ENCODE results near the gene ANKLE1. TPM values are rescaled to one million over a fixed set of nuclear protein-coding genes. Genes with fewer than 3 reads are reported as not detected.

ANKLE1 gene
- total and polyA plus RNA-seq, 9 donors, result 0.44 to 1.5 (median 1.0) TPM

- WGBS (ENCODE audit: insufficient coverage), result 18% methylated on average over 55 of the region's 64 CpGs
- peaks cover 33% of the 10 kb centered on the region for H3K36me3 ChIP-seq (ENCODE audit: control insufficient read depth, insufficient read depth, low read length)
- peak overlapping the region; percentile 8 for H3K4me3 ChIP-seq (ENCODE audit: low read length)
- H3K27ac ChIP-seq (ENCODE audit: low read length), result no peak overlapping the region
- H3K27me3 ChIP-seq (ENCODE audit: control insufficient read depth, insufficient read depth, low read length), result peaks cover 27% of the 10 kb centered on the region
- no peaks in the 10 kb centered on the region for H3K9me3 ChIP-seq (replicated peaks; ENCODE audit: control insufficient read depth, low read depth, low read length)
- DNase-seq, result peak; percentile 82
- peaks cover 13% of the 10 kb centered on the region for H3K4me1 ChIP-seq (ENCODE audit: control insufficient read depth, insufficient read depth, low read length)
Measured at GRCh38 chr19:17327654-17328516, 46.2 kb downstream of the ANKLE1 start.

DNA sequence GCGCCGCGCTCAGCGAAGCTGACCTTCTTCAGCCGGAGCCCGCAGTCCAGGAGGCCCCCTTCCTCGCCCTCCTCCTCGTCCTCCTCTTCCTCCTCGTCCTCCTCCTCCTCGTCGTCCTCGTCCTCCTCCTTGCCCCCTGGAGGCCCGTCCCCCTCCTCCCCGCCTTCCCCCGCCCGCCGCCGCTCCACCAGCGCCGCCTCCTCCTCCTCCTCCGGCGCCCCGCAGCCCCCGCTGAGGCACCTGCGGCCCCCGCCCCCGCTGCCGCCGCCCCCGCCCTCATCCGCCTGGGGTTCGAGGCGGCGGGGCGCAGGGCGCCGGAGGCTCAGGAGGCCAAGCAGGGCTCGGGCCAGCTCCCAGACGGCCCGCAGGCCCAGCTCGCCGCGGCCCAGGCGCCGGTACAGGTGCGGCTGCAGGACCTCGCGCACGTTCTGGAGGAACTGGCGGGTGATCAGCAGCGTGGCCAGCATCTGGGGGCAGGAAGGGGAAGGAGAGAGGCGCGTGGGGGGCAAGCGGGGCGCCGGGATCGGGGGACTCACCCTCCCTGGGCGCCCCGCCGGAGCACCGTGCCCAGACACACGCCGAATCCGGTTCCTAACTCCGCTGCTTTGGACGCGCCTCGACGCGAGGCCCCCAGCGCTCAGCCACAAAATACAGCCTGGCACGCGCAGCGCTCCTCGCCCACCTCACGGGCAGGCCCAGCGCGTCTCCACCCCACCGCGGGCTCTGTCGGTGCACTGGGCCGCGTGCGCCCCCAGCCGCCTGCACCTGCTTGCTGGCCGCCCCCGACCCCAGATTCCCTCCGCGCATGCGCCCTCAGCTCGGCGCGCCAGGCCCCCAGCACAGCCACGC is 47.0 kb downstream of the ANKLE1 start:
- Histone ChIP-seq H3K36me3 (ENCODE audit: control insufficient read depth, insufficient read depth, low read length) (peaks cover 36% of the 10 kb centered on the region), H3K27ac (ENCODE audit: low read length) (no peak overlapping the region), H3K9me3 (replicated peaks; ENCODE audit: control insufficient read depth, low read depth, low read length) (no peaks in the 10 kb centered on the region), H3K4me3 (ENCODE audit: low read length) (peak overlapping the region; percentile 8), H3K4me1 (ENCODE audit: control insufficient read depth, insufficient read depth, low read length) (peaks cover 15% of the 10 kb centered on the region), H3K27me3 (ENCODE audit: control insufficient read depth, insufficient read depth, low read length) (peaks cover 27% of the 10 kb centered on the region)
- no peak for DNase-seq
- WGBS (ENCODE audit: insufficient coverage), result 11% methylated on average over 81 of the region's 94 CpGs

DNA sequence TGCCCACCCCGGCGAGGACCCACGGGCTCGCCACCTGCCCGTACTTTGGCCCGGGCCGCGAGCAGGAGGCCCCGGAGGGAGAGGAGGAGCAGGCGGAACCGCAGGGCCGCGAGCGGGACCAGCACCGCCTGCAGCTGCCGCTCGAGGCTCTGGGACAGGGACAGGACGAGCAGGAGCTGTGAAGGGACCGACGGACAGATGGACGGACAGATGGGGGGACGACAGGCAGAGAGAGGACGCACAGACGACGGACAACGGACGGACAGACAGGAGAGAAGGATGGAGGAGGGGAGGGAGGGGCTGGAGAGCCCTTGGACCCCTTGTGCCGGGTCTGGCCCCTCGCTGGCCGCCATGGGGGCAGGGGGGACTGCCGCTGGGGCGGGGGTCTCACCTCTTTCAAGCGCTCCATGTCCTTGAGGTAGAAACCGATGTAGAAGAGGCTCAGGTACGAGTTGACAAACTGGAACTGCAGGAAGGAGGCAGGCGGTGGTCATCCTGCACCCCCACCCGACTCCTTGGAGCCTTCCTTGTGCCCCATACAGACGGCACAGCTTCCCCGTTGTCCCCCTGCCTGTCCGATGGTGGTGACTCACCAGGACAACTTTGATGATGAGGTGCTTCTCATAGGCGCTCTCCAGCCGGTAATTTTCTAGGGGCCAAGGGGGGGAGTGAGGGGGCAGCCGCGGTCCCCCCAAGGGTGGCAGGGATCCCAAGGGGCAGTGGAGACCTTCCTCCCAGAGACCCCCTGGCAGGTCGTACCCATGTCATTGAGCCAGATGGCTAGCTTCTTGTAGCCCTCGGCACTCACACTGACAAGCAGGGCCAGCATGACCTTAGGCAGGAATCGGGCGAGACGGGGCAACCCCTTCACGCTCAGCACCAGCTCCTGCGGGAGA is 47.9 kb downstream of the ANKLE1 start:
- no peaks in the 10 kb centered on the region for H3K9me3 ChIP-seq (replicated peaks; ENCODE audit: control insufficient read depth, low read depth, low read length)
- 54% methylated on average over 39 of the region's 51 CpGs for WGBS (ENCODE audit: insufficient coverage)
- DNase-seq, result no peak
- H3K36me3 ChIP-seq (ENCODE audit: control insufficient read depth, insufficient read depth, low read length), result peaks cover 33% of the 10 kb centered on the region
- H3K27ac ChIP-seq (ENCODE audit: low read length), result no peak overlapping the region
- peaks cover 27% of the 10 kb centered on the region for H3K27me3 ChIP-seq (ENCODE audit: control insufficient read depth, insufficient read depth, low read length)
- no peak overlapping the region for H3K4me3 ChIP-seq (ENCODE audit: low read length)
- peaks cover 15% of the 10 kb centered on the region for H3K4me1 ChIP-seq (ENCODE audit: control insufficient read depth, insufficient read depth, low read length)

DNA sequence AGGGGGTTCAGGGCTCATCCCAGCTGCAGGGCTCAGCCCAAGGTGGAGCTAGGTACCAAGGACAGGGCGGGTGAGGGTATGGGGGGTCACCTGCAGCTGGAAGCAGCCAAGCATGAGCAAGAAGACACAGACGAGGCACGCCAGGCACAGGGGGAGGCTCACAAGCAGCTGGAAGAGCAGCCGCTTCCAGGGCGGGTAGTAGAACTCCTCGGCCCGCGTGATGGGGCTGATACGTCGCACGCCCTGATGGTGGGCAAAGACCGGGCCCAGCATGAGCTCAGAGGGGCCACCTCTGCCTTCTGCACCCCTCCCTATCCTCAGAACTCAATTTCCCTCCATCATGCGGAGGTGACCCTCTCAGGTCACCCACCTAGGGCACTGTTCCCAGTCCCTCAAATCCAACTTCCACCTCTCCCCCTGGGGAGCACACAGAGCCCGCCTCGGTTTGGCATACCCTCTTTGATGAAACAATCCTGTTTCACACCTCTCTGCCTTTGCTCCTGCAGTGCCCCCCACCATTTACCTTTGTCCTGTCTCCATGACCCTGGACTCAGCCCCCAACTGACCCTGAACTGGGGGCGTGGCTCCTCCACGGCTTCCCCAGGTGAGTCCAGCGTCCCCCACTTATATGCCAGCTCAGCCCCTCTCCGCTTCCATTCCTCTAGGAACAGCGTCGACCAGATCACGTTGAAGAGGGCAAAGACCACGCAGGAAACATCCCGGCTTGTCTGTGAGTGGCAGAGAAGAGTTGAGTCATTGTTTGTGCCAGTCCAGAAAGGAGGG is 48.8 kb downstream of the ANKLE1 start:
- Histone ChIP-seq H3K27me3 (ENCODE audit: control insufficient read depth, insufficient read depth, low read length) (peaks cover 27% of the 10 kb centered on the region), H3K36me3 (ENCODE audit: control insufficient read depth, insufficient read depth, low read length) (peaks cover 26% of the 10 kb centered on the region), H3K27ac (ENCODE audit: low read length) (no peak overlapping the region), H3K4me1 (ENCODE audit: control insufficient read depth, insufficient read depth, low read length) (peaks cover 23% of the 10 kb centered on the region), H3K4me3 (ENCODE audit: low read length) (no peak overlapping the region), H3K9me3 (replicated peaks; ENCODE audit: control insufficient read depth, low read depth, low read length) (no peaks in the 10 kb centered on the region)
- WGBS (ENCODE audit: insufficient coverage), result 87% methylated on average over 24 of the region's 24 CpGs
- DNase-seq, result no peak

- Histone ChIP-seq H3K4me1 (ENCODE audit: control insufficient read depth, insufficient read depth, low read length) (peaks cover 27% of the 10 kb centered on the region), H3K27ac (ENCODE audit: low read length) (no peak overlapping the region), H3K4me3 (ENCODE audit: low read length) (no peak overlapping the region), H3K27me3 (ENCODE audit: control insufficient read depth, insufficient read depth, low read length) (peaks cover 27% of the 10 kb centered on the region), H3K36me3 (ENCODE audit: control insufficient read depth, insufficient read depth, low read length) (peaks cover 26% of the 10 kb centered on the region), H3K9me3 (replicated peaks; ENCODE audit: control insufficient read depth, low read depth, low read length) (no peaks in the 10 kb centered on the region)
- WGBS (ENCODE audit: insufficient coverage), result 92% methylated on average over 9 of the region's 13 CpGs
- no peak for DNase-seq
Measured at GRCh38 chr19:17331045-17331558, 49.4 kb downstream of the ANKLE1 start.

DNA sequence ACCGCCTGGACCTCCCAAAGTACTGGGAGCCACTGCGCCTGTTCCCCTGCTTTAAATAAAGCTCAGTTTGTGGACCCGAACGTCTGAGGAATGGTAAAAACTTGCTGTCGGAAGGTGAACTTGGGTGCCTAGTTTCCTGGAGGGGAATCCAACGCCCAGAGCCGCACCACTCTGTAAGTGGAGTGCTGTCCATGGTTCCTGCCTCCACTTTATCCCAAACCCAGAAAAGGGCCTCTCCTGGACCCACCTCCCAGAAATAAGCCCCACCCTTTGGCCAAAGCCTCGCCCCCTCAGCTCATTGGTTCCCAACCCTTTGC is 50.6 kb downstream of the ANKLE1 start:
- H3K27ac ChIP-seq (ENCODE audit: low read length), result no peak overlapping the region
- WGBS (ENCODE audit: insufficient coverage), result 77% methylated on average over 4 of the region's 8 CpGs
- H3K27me3 ChIP-seq (ENCODE audit: control insufficient read depth, insufficient read depth, low read length), result peaks cover 27% of the 10 kb centered on the region
- H3K4me1 ChIP-seq (ENCODE audit: control insufficient read depth, insufficient read depth, low read length), result peaks cover 32% of the 10 kb centered on the region
- no peak for DNase-seq
- H3K36me3 ChIP-seq (ENCODE audit: control insufficient read depth, insufficient read depth, low read length), result peaks cover 21% of the 10 kb centered on the region
- H3K4me3 ChIP-seq (ENCODE audit: low read length), result no peak overlapping the region
- H3K9me3 ChIP-seq (replicated peaks; ENCODE audit: control insufficient read depth, low read depth, low read length), result no peaks in the 10 kb centered on the region

- Histone ChIP-seq H3K4me1 (ENCODE audit: control insufficient read depth, insufficient read depth, low read length) (peaks cover 37% of the 10 kb centered on the region), H3K27me3 (ENCODE audit: control insufficient read depth, insufficient read depth, low read length) (peaks cover 27% of the 10 kb centered on the region), H3K4me3 (ENCODE audit: low read length) (no peak overlapping the region), H3K27ac (ENCODE audit: low read length) (no peak overlapping the region), H3K36me3 (ENCODE audit: control insufficient read depth, insufficient read depth, low read length) (peaks cover 21% of the 10 kb centered on the region), H3K9me3 (replicated peaks; ENCODE audit: control insufficient read depth, low read depth, low read length) (no peaks in the 10 kb centered on the region)
- 93% methylated on average over 44 of the region's 45 CpGs for WGBS (ENCODE audit: insufficient coverage)
- DNase-seq, result peak; percentile 52
Measured at GRCh38 chr19:17332677-17333581, 51.2 kb downstream of the ANKLE1 start.

DNA sequence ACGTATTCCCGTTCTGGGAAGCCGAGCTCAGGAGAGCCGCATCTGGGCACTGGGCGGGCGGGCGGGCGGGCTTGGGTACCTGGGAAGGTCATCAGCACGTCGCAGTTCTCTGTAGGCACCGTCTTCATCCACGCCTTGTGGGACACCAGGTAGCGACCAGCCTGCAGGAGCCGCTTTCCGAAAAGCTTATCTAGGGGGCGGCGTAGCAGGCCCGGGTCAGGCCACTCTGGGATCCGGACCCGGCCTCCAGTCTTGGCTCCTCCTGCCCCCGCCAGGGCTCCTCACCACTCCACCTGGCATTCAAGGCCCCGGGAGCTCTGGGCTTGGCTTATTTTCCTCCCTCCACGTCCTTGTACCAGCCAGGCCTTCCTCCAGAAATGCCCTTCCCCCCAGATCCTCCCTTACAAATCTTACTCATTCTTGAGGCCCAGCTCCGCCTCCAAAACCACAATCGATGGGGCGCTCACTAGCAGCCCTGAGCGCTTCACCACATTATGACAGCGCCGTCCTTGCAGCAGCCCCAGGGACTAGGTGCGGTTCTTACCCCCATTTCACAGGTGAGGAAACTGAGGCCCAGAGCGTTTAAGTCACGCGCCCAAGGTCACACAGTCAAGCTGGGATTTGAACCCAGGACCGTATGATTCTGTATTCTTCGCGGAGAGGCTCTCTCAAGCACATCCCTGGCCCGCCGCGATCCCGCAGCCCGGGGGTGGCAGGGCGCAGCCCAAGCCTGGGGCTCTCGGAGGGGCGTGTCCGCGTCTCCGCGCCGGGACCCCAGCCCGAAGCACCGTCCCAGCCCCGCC is 52.1 kb downstream of the ANKLE1 start:
- peaks cover 40% of the 10 kb centered on the region for H3K4me1 ChIP-seq (ENCODE audit: control insufficient read depth, insufficient read depth, low read length)
- H3K27ac ChIP-seq (ENCODE audit: low read length), result no peak overlapping the region
- peak overlapping the region; percentile 67 for H3K4me3 ChIP-seq (ENCODE audit: low read length)
- 36% methylated on average over 52 of the region's 52 CpGs for WGBS (ENCODE audit: insufficient coverage)
- peak; percentile 51 for DNase-seq
- no peaks in the 10 kb centered on the region for H3K9me3 ChIP-seq (replicated peaks; ENCODE audit: control insufficient read depth, low read depth, low read length)
- H3K27me3 ChIP-seq (ENCODE audit: control insufficient read depth, insufficient read depth, low read length), result peaks cover 22% of the 10 kb centered on the region
- H3K36me3 ChIP-seq (ENCODE audit: control insufficient read depth, insufficient read depth, low read length), result peaks cover 21% of the 10 kb centered on the region

Measured in muscle of leg (tissue), 11 donors.